Nephron progenitor cell (in vitro differentiated cells): ENCODE results near the gene KLC1.

Experiments used
- DNase-seq: peaks from one replicate; pipeline ENCODE4 v3.0.0; 2021
- H3K27ac Mint-ChIP-seq: 2 replicates; pipeline ENCODE4 v1.8.0; 2021; ENCODE audit warnings: mild to moderate bottlenecking, moderate library complexity, mixed read lengths
- H3K27me3 Mint-ChIP-seq: 2 replicates; pipeline ENCODE4 v1.8.0; 2021; ENCODE audit warnings: mild to moderate bottlenecking, low read depth, mixed read lengths; ENCODE audit not compliant: poor library complexity
- H3K36me3 Mint-ChIP-seq: 2 replicates; pipeline ENCODE4 v1.8.0; 2021; ENCODE audit warnings: low read depth, mixed read lengths
- H3K4me1 Mint-ChIP-seq: 2 replicates; pipeline ENCODE4 v1.8.0; 2021; ENCODE audit warnings: mixed read lengths
- H3K4me3 Mint-ChIP-seq: 2 replicates; pipeline ENCODE4 v1.8.0; 2021; ENCODE audit warnings: mild to moderate bottlenecking, moderate library complexity, mixed read lengths
- H3K9me3 Mint-ChIP-seq: 2 replicates; pipeline ENCODE4 v1.8.0; 2021; ENCODE audit warnings: mild to moderate bottlenecking, moderate library complexity, mixed read lengths
- CTCF ChIP-seq: fragments of 200-600 bp; sonication (generic); IDR thresholded peaks from 2 replicates; pipeline ENCODE4 v1.5.0; 2021; ENCODE audit warnings: antibody characterized with exemption

KLC1 gene

GRCh38 chr14:103684871-103685270, 55.9 kb downstream of the KLC1 start:
- Mint-ChIP-seq H3K27me3 (no peaks in the 10 kb centered on the region), H3K36me3 (peaks cover 55% of the 10 kb centered on the region)

GRCh38 chr14:103685276-103686211, 56.5 kb downstream of the KLC1 start:
- Mint-ChIP-seq H3K4me3 (no peak overlapping the region), H3K36me3 (peaks cover 49% of the 10 kb centered on the region), H3K9me3 (no peaks in the 10 kb centered on the region), H3K4me1 (no peaks in the 10 kb centered on the region), H3K27ac (peak overlapping the region; percentile 64), H3K27me3 (no peaks in the 10 kb centered on the region)
- DNase-seq: no peak
- TF ChIP-seq CTCF: no peak

More at GRCh38 chr14:103684871-103685270, 55.9 kb downstream of the KLC1 start:
- Mint-ChIP-seq H3K4me3 (no peak overlapping the region), H3K4me1 (no peaks in the 10 kb centered on the region), H3K27ac (no peak overlapping the region), H3K9me3 (no peaks in the 10 kb centered on the region)
- DNase-seq: no peak
- TF ChIP-seq CTCF: no peak

GRCh38 chr14:103686831-103687485, 57.9 kb downstream of the KLC1 start:
- Mint-ChIP-seq H3K27me3 (no peaks in the 10 kb centered on the region), H3K27ac (peak overlapping the region; percentile 87), H3K9me3 (no peaks in the 10 kb centered on the region), H3K36me3 (peaks cover 42% of the 10 kb centered on the region), H3K4me1 (no peaks in the 10 kb centered on the region), H3K4me3 (no peak overlapping the region)
- TF ChIP-seq CTCF: no peak
- no peak for DNase-seq

- no peak for DNase-seq
- H3K4me1 Mint-ChIP-seq: no peaks in the 10 kb centered on the region
- no peak for TF ChIP-seq CTCF
- H3K9me3 Mint-ChIP-seq: no peaks in the 10 kb centered on the region
- no peaks in the 10 kb centered on the region for H3K27me3 Mint-ChIP-seq
- H3K27ac Mint-ChIP-seq: no peak overlapping the region
- H3K36me3 Mint-ChIP-seq: peaks cover 42% of the 10 kb centered on the region
- no peak overlapping the region for H3K4me3 Mint-ChIP-seq
Measured at GRCh38 chr14:103687712-103688111, 58.7 kb downstream of the KLC1 start.

GRCh38 chr14:103688441-103688840, 59.4 kb downstream of the KLC1 start:
- peak overlapping the region; percentile 29 for H3K27ac Mint-ChIP-seq
- H3K27me3 Mint-ChIP-seq: no peaks in the 10 kb centered on the region
- no peak for DNase-seq
- no peak overlapping the region for H3K4me3 Mint-ChIP-seq
- no peaks in the 10 kb centered on the region for H3K4me1 Mint-ChIP-seq
- no peaks in the 10 kb centered on the region for H3K9me3 Mint-ChIP-seq
- peaks cover 37% of the 10 kb centered on the region for H3K36me3 Mint-ChIP-seq
- TF ChIP-seq CTCF: no peak
